Erythroblast (primary cell): ENCODE measurements around the gene PKMYT1.

Experiments
- GATA1 ChIP-seq: IDR thresholded peaks from 2 replicates; pipeline ENCODE4 v1.6.1; 2011; ENCODE audit warnings: low read depth, mild to moderate bottlenecking, control low read depth, low read length, moderate library complexity
- POLR2A ChIP-seq: IDR thresholded peaks from 2 replicates; pipeline ENCODE4 v1.6.1; 2011; ENCODE audit warnings: mild to moderate bottlenecking, low read length

DNA sequence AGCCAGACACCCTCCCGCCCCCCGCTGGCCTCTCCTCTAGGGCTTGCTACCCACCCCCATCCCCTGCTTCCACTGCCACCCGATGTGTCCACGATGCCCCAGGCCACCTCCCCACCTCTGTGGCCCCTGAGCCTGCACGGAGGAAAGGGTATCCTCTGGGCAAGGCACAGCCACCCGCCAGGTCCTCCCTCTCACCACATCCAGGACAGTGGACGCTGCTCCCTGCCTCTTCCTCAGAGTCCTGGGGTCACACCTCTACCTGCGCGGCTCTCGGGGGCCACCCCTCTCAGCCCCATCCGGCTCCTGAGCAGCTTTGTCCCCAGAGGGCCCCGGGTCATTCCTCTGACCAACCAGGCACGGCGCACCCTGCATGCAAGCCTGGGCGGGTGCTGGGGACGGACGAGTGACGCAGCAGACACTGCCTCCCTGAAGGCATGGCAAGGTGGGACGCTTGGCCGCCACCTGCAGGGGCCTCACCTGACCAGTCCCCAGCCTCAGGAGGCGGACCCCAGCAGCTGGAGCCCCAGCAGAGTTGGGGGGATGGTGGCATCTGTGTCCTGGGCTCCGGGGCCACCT is 43.7 kb downstream of the PKMYT1 start:
- no peak for TF ChIP-seq POLR2A
- no peak for TF ChIP-seq GATA1
